Prostate gland (tissue), 2 donors: ENCODE measurements around the gene SUSD1.

Experiments used
- POLR2A ChIP-seq: fragments of 450-650 bp; IDR thresholded peaks from one replicate; pipeline ENCODE4 v1.6.1; 2016; ENCODE audit warnings: antibody characterized with exemption, mild to moderate bottlenecking
- TF ChIP-seq, protein P1 (sequence below), 4 experiments: fragments of 200-600 bp in 2 of 4; fragments of 450-650 bp in 2 of 4; sonication (generic) in 2 of 4; IDR thresholded peaks; 1 replicate in 3 of 4; 2 replicates in 1 of 4; pipeline ENCODE4 v1.5.1; 2016 to 2019; ENCODE audit warnings: antibody characterized with exemption in 4 of 4, mild to moderate bottlenecking in 2 of 4, moderate library complexity in 2 of 4

DNA sequence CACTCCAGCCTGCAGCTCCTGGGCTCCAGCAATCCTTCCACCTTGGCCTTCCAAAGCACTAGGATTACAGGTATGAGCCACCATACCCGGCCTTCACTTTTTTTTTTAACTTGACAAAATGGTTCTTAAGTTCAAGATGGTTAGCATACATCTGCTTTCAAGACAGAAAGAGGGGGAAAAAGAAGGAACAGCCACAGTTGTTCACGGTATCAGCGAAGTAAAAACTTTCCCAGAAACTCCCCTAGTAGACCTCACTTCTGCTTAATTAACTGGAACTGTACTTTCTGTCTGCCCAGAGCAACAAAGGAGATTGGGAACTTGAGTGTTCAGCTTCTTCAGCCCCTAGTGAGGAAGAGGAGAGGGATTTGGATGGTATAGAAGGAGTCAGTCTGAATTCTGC lies 161.8 kb downstream of the SUSD1 start:
- TF ChIP-seq POLR2A, result no peak
- TF ChIP-seq, protein P1, sequence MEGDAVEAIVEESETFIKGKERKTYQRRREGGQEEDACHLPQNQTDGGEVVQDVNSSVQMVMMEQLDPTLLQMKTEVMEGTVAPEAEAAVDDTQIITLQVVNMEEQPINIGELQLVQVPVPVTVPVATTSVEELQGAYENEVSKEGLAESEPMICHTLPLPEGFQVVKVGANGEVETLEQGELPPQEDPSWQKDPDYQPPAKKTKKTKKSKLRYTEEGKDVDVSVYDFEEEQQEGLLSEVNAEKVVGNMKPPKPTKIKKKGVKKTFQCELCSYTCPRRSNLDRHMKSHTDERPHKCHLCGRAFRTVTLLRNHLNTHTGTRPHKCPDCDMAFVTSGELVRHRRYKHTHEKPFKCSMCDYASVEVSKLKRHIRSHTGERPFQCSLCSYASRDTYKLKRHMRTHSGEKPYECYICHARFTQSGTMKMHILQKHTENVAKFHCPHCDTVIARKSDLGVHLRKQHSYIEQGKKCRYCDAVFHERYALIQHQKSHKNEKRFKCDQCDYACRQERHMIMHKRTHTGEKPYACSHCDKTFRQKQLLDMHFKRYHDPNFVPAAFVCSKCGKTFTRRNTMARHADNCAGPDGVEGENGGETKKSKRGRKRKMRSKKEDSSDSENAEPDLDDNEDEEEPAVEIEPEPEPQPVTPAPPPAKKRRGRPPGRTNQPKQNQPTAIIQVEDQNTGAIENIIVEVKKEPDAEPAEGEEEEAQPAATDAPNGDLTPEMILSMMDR (IDR thresholded peaks at IDR 0.05), result no peak
